Measurements from ENCODE around the gene AMIGO2. TPM values are rescaled to one million over a fixed set of nuclear protein-coding genes. Genes with fewer than 3 reads are reported as not detected.

AMIGO2 gene
- total and polyA plus RNA-seq, 9 of the 15 experiments (the other 6 are each of a cell fraction or from before 2014, with no cell fraction given) = 2.0 to 8.3 (median 3.8) TPM

- TF ChIP-seq, protein P1, sequence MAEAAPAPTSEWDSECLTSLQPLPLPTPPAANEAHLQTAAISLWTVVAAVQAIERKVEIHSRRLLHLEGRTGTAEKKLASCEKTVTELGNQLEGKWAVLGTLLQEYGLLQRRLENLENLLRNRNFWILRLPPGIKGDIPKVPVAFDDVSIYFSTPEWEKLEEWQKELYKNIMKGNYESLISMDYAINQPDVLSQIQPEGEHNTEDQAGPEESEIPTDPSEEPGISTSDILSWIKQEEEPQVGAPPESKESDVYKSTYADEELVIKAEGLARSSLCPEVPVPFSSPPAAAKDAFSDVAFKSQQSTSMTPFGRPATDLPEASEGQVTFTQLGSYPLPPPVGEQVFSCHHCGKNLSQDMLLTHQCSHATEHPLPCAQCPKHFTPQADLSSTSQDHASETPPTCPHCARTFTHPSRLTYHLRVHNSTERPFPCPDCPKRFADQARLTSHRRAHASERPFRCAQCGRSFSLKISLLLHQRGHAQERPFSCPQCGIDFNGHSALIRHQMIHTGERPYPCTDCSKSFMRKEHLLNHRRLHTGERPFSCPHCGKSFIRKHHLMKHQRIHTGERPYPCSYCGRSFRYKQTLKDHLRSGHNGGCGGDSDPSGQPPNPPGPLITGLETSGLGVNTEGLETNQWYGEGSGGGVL (CRISPR knock-in tag; IDR thresholded peaks at IDR 0.05) = no peak
- TF ChIP-seq VEZF1 (CRISPR knock-in tag; IDR thresholded peaks at IDR 0.05) (peak; percentile 86), TAF1 (IDR thresholded peaks at IDR 0.05; ENCODE audit: control insufficient read depth, extremely low read depth, insufficient read depth, low read length, severe bottlenecking) (peak; percentile 26), ZEB2 (IDR thresholded peaks at IDR 0.05) (0 out of 2 replicates have a peak, but pooled peaks have one; percentile 32), TBP (optimal IDR thresholded peaks at IDR 0.05; ENCODE audit: low read depth, low read length) (peak; percentile 47), CHAMP1 (IDR thresholded peaks at IDR 0.05) (no peak; the same call in 1 of the 2 replicates), ZNF668 (CRISPR knock-in tag; IDR thresholded peaks at IDR 0.05) (no peak), E2F6 (IDR thresholded peaks at IDR 0.05; ENCODE audit: borderline replicate concordance in 1 of 2, extremely low read depth in 1 of 2, insufficient read depth in 1 of 2, insufficient read length in 1 of 2, low read depth in 1 of 2, low read length in 1 of 2, poor library complexity in 1 of 2, severe bottlenecking in 1 of 2) (peak in 1 of 2 experiments; percentile 57), ZNF24 (IDR thresholded peaks at IDR 0.05) (peak; percentile 51; the same call in 1 of the 2 replicates), ZBTB11 (CRISPR knock-in tag; IDR thresholded peaks at IDR 0.05) (peak in 1 of 3 experiments; percentile 66; a peak in 1 of 6 replicates), NCOA4 (IDR thresholded peaks at IDR 0.05; ENCODE audit: partially characterized antibody) (no peak), RBBP5 (IDR thresholded peaks at IDR 0.05; ENCODE audit: borderline replicate concordance, insufficient read depth, low read length, poor library complexity, severe bottlenecking) (peak; percentile 39)
- TF ChIP-seq, protein P2, sequence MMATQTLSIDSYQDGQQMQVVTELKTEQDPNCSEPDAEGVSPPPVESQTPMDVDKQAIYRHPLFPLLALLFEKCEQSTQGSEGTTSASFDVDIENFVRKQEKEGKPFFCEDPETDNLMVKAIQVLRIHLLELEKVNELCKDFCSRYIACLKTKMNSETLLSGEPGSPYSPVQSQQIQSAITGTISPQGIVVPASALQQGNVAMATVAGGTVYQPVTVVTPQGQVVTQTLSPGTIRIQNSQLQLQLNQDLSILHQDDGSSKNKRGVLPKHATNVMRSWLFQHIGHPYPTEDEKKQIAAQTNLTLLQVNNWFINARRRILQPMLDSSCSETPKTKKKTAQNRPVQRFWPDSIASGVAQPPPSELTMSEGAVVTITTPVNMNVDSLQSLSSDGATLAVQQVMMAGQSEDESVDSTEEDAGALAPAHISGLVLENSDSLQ (IDR thresholded peaks at IDR 0.05) = peak; percentile 88
These were observed at the start of gene AMIGO2, which contains the start of gene PCED1B (continued) for GRCh38 chr12:47079468-47079980.
